Motor neuron (in vitro differentiated cells): Measurements from ENCODE around the gene NRTN. TPM values are rescaled to one million over a fixed set of nuclear protein-coding genes. Genes with fewer than 3 reads are reported as not detected.

Experiments used
- ATAC-seq, 8 experiments: fragments of 200-7000 bp; cut with Tn5 transposase; replicated peaks in 6 of 8; 2 replicates each; pipeline ENCODE4 v1.8.0; 2021; ENCODE audit warnings: mild to moderate bottlenecking in 8 of 8, moderate library complexity in 8 of 8
- H3K27ac ChIP-seq, 2 donors: fragments of 250-450 bp; sonication (Bioruptor Pico); 2 replicates each; pipeline ENCODE4 v1.9.0; 2021; ENCODE audit warnings: antibody characterized with exemption in 2 of 2, mild to moderate bottlenecking in 2 of 2, moderate library complexity in 1 of 2
- H3K4me1 ChIP-seq, 2 donors: fragments of 250-450 bp; sonication (Bioruptor Pico); replicated peaks in 1 of 2; 2 replicates each; pipeline ENCODE4 v1.6.1; 2021; ENCODE audit warnings: antibody characterized with exemption in 2 of 2, mild to moderate bottlenecking in 2 of 2, moderate library complexity in 1 of 2
- H3K4me3 ChIP-seq, 5 donors: fragments of 250-450 bp; sonication (Bioruptor Pico); 2 replicates each; pipeline ENCODE4 v1.9.0; 2021; ENCODE audit warnings: antibody characterized with exemption in 5 of 5, mild to moderate bottlenecking in 5 of 5, moderate library complexity in 4 of 5
- WGBS, 10 experiments: fragments of 450-650 bp; shearing (Covaris generic); methylation state at CpG; one replicate each; pipeline ENCODE4 v1.0.0; 2022; 5-methylcytosine and 5-hydroxymethylcytosine counted together
- in situ Hi-C, 9 experiments: fragments of 400-800 bp; cut with MboI; loops; one replicate each; pipeline ENCODE4 v1.15.0; 2021; ENCODE audit warnings: low sequenced_read_pairs in 9 of 9, low pct_unique_long_range_greater_than_20kb in 2 of 9; ENCODE audit not compliant: unreplicated experiment in 9 of 9
- total RNA-seq, 8 experiments: library from RNA; unstranded; fragments of 300-600 nt; gene quantifications; 2 replicates each; pipeline versions ENCODE4 v1.2.3 to v1.2.4, GENCODE V29; 2022

NRTN gene
- total RNA-seq, 8 experiments from 2014 or later: 0.49 to 2.7 (median 1.1) TPM; not detected in 2

- H3K27ac ChIP-seq: no peak overlapping the region
- H3K4me1 ChIP-seq: no peaks in the 10 kb centered on the region
- in situ Hi-C loops: no loop called here
- ATAC-seq: peak in 4 of 8 experiments; percentile 4 to 10 (median 8)
- WGBS, 10 experiments: no CpG with 5 or more reads among the region's 48 CpGs
- no peak overlapping the region for H3K4me3 ChIP-seq
Observed at GRCh38 chr19:5782945-5783919, 21.6 kb upstream of the NRTN start.

DNA sequence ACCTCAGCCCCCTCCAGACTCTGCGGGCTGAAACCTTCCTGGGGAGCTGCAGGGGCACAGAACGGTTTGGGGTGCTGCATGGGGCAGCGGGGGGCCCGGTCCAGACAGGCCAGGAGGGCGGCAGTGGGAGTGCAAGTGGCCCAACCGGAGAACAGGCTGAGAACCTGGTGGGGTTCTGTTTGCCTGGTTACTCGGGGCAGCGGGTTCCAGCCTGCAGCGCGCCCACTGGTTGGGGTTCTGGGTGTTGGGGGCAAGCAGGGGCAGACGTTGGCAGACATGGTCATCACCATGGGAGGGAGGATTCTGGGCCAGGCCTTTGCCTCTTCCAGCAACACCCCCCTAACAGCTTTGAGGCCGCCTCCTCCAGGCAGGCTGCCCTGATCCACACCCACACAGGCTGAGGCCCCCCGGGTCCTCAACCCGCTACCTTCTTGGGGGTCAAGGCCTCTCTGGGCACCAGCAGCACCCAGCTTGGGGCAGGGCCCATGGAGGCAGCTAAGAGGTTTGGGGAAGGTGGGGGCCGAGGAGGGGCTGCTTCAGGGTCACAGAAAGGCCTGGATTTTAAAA is 20.2 kb upstream of the NRTN start, which contains the start of gene PRR22:
Gene PRR22, minus strand, starts transcription at position 166 of the 567 bp plus-strand sequence. Its CDS starts 86 bp downstream, at position 80.
- Histone ChIP-seq H3K4me1 (no peaks in the 10 kb centered on the region), H3K4me3 (no peak within 1 kb of the TSS), H3K27ac (no peak within 1 kb of the TSS)
- ATAC-seq: peak in 3 of 8 experiments; percentile 2 to 9 (median 4)
- in situ Hi-C loops: no loop called here
- WGBS, 10 experiments: 100% methylated on average over 2 of the region's 15 CpGs; no CpG with 5 or more reads in 9 of the 10 experiments

DNA sequence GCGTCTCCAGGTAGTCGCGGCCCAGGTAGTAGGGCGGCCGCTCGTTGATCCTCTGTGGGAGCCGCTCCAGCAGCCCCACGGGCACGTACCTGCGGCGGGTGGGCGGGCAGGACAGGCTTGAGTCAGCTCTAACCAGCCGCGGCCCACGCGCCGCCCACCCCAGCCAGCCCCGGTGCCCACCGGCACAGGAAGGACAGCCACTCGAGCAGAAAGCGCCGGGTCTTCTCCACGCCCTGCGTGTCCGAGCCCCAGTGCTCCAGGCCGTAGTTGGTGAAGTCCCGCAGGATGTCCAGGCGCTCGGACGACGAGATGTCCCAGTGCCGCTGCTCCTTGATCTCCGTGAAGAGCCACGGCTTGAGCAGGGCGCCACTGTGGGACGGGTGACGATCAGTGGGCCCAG is 19.4 kb upstream of the NRTN start:
- 100% methylated on average over 4 of the region's 37 CpGs; no CpG with 5 or more reads in 9 of the 10 experiments for WGBS, 10 experiments
- H3K4me3 ChIP-seq: no peak overlapping the region
- in situ Hi-C loops: no loop called here
- H3K4me1 ChIP-seq: peaks cover 0 to 3% of the 10 kb centered on the region in 2 donors
- no peak overlapping the region for H3K27ac ChIP-seq
- no peak for ATAC-seq

- Histone ChIP-seq H3K4me1 (peaks cover 3 to 4% of the 10 kb centered on the region in 2 donors), H3K27ac (no peak overlapping the region), H3K4me3 (no peak overlapping the region)
- in situ Hi-C loops: no loop called here
- ATAC-seq: no peak
- 84 to 100% (median 95%) methylated on average over 3 to 16 of the region's 44 CpGs; no CpG with 5 or more reads in 5 of the 10 experiments for WGBS, 10 experiments
Observed at GRCh38 chr19:5786593-5787408, 18.1 kb upstream of the NRTN start.

GRCh38 chr19:5787409-5788182 is 17.3 kb upstream of the NRTN start:
- no peak overlapping the region for H3K27ac ChIP-seq
- ATAC-seq: no peak
- 89 to 100% (median 98%) methylated on average over 1 to 7 of the region's 39 CpGs; no CpG with 5 or more reads in 4 of the 10 experiments for WGBS, 10 experiments
- H3K4me3 ChIP-seq: no peak overlapping the region
- peaks cover 3 to 4% of the 10 kb centered on the region in 2 donors for H3K4me1 ChIP-seq
- in situ Hi-C loops: no loop called here

DNA sequence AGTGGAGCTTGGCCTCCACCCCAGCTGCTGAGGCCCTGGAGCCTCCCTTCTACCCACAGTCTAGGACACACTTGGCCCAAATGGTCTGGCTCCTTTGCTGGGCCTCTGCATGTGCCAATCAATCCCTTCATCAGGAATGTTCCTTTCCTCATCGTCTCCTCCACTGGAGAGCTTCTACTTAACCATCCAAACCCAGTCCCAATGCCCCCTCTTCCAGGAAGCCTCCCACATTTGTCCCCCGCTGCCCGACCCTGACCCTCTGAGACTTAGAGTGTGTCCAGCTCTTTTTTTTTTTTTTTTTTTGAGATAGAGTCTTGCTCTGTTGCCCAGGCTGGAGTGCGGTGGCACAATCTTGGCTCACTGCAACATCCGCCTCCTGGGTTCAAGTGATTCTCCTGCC is 16.4 kb upstream of the NRTN start:
- no peak overlapping the region for H3K4me3 ChIP-seq
- no peak overlapping the region for H3K27ac ChIP-seq
- H3K4me1 ChIP-seq: peaks cover 3 to 4% of the 10 kb centered on the region in 2 donors
- ATAC-seq: no peak
- 60 to 100% (median 100%) methylated on average over 1 to 3 of the region's 5 CpGs; no CpG with 5 or more reads in 5 of the 10 experiments for WGBS, 10 experiments
- in situ Hi-C loops: no loop called here

- Histone ChIP-seq H3K27ac (no peak overlapping the region), H3K4me1 (peaks cover 3 to 4% of the 10 kb centered on the region in 2 donors), H3K4me3 (no peak overlapping the region)
- in situ Hi-C loops: no loop called here
- ATAC-seq: no peak
- WGBS, 10 experiments: 93 to 100% (median 94%) methylated on average over 2 to 20 of the region's 39 CpGs; no CpG with 5 or more reads in 6 of the 10 experiments
Observed at GRCh38 chr19:5789351-5789761, 15.5 kb upstream of the NRTN start.

- H3K27ac ChIP-seq: peak overlapping the region in 1 of 2 donors; percentile 50
- 10 to 87% (median 71%) methylated on average over 2 to 18 of the region's 26 CpGs; no CpG with 5 or more reads in 1 of the 10 experiments for WGBS, 10 experiments
- ATAC-seq: no peak
- peak overlapping the region; percentile 71 to 95 (median 90) for H3K4me3 ChIP-seq
- in situ Hi-C loops: no loop called here
- peaks cover 3 to 4% of the 10 kb centered on the region in 2 donors for H3K4me1 ChIP-seq
Observed at GRCh38 chr19:5789886-5790558, 14.8 kb upstream of the NRTN start.

GRCh38 chr19:5790559-5791520 is 14.0 kb upstream of the NRTN start, which contains the start of gene DUS3L:
DUS3L (minus strand) TSS chr19:5791163; CDS start chr19:5791141, 22 bp downstream.
- peak; percentile 91 to 96 (median 94) for ATAC-seq
- 0 to 80% (median 9%) methylated on average over 2 to 21 of the region's 72 CpGs; no CpG with 5 or more reads in 2 of the 10 experiments for WGBS, 10 experiments
- H3K27ac ChIP-seq: peak within 1 kb of the TSS; percentile 97
- in situ Hi-C loops: no loop called here
- H3K4me3 ChIP-seq: peak within 1 kb of the TSS; percentile 71 to 95 (median 90)
- H3K4me1 ChIP-seq: peaks cover 3 to 4% of the 10 kb centered on the region in 2 donors

DNA sequence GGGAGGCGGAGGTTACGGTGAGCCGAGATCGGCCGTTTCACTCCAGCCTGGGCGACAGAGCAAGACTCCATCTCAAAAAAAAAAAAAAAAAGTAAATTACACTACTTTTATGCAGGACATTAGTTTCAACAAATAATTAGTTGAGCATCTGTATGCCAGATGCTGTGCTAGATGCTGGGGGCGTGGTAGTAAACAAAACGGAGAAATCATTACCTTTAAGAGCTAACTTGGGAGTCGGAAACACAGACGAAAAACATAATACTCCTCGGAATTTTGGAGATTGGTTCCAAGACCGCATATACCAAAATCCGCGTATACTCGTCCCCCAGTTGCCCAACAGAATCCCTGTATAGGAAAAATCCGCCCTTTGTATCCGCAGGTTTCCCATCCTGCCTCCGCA is 12.6 kb upstream of the NRTN start:
- Histone ChIP-seq H3K27ac (no peak overlapping the region), H3K4me1 (peaks cover 3 to 4% of the 10 kb centered on the region in 2 donors), H3K4me3 (no peak overlapping the region)
- 6 to 100% (median 93%) methylated on average over 1 to 17 of the region's 18 CpGs; no CpG with 5 or more reads in 1 of the 10 experiments for WGBS, 10 experiments
- in situ Hi-C loops: no loop called here
- no peak for ATAC-seq

GRCh38 chr19:5793188-5793587 is 11.7 kb upstream of the NRTN start:
- in situ Hi-C loops: no loop called here
- 67 to 100% (median 98%) methylated on average over 1 to 3 of the region's 3 CpGs for WGBS, 10 experiments

More at GRCh38 chr19:5793188-5793587, 11.7 kb upstream of the NRTN start:
- ATAC-seq: no peak
- peaks cover 3 to 4% of the 10 kb centered on the region in 2 donors for H3K4me1 ChIP-seq
- H3K4me3 ChIP-seq: no peak overlapping the region
- H3K27ac ChIP-seq: no peak overlapping the region
